Body of pancreas (tissue), 4 donors: ENCODE measurements around the gene TBXT.

Experiments used
- POLR2A ChIP-seq, 3 donors: fragments of 450-650 bp; IDR thresholded peaks; one replicate each; pipeline ENCODE4 v1.6.1; 2016; ENCODE audit warnings: antibody characterized with exemption in 3 of 3, mild to moderate bottlenecking in 2 of 3
- TF ChIP-seq, protein P1 (sequence below), 7 experiments: fragments of 450-650 bp in 4 of 7; fragments of 200-600 bp in 3 of 7; sonication (generic) in 3 of 7; IDR thresholded peaks; one replicate each; pipeline ENCODE4 v1.5.1; 2016 to 2019; ENCODE audit warnings: antibody characterized with exemption in 7 of 7

GRCh38 chr6:166174031-166174430, 6.4 kb upstream of the TBXT start:
- no peak for TF ChIP-seq POLR2A (IDR thresholded peaks at IDR 0.05)
- TF ChIP-seq, protein P1, sequence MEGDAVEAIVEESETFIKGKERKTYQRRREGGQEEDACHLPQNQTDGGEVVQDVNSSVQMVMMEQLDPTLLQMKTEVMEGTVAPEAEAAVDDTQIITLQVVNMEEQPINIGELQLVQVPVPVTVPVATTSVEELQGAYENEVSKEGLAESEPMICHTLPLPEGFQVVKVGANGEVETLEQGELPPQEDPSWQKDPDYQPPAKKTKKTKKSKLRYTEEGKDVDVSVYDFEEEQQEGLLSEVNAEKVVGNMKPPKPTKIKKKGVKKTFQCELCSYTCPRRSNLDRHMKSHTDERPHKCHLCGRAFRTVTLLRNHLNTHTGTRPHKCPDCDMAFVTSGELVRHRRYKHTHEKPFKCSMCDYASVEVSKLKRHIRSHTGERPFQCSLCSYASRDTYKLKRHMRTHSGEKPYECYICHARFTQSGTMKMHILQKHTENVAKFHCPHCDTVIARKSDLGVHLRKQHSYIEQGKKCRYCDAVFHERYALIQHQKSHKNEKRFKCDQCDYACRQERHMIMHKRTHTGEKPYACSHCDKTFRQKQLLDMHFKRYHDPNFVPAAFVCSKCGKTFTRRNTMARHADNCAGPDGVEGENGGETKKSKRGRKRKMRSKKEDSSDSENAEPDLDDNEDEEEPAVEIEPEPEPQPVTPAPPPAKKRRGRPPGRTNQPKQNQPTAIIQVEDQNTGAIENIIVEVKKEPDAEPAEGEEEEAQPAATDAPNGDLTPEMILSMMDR (IDR thresholded peaks at IDR 0.05): no peak
